Endodermal cell (in vitro differentiated cells): ENCODE measurements around the gene KDSR. TPM values are rescaled to one million over a fixed set of nuclear protein-coding genes. Genes with fewer than 3 reads are reported as not detected.

Experiments
- DNase-seq: peaks from one replicate; pipeline ENCODE4 v3.0.0-alpha.2; 2017
- H3K27ac ChIP-seq: 2 replicates; pipeline ENCODE4 v1.5.1; 2013; ENCODE audit warnings: mild to moderate bottlenecking, low read depth, low read length, moderate library complexity
- H3K27me3 ChIP-seq: 2 replicates; pipeline ENCODE4 v1.6.1; 2013; ENCODE audit warnings: mild to moderate bottlenecking, low read length, moderate library complexity; ENCODE audit not compliant: insufficient read depth, control insufficient read depth, poor library complexity, severe bottlenecking
- H3K36me3 ChIP-seq: 2 replicates; pipeline ENCODE4 v1.7.0; 2013; ENCODE audit warnings: mild to moderate bottlenecking, low read length, moderate library complexity; ENCODE audit not compliant: control insufficient read depth, insufficient read depth
- H3K4me1 ChIP-seq: one replicate; pipeline ENCODE4 v1.7.0; 2013; ENCODE audit warnings: low read length; ENCODE audit not compliant: control insufficient read depth, insufficient read depth
- H3K4me3 ChIP-seq: 2 replicates; pipeline ENCODE4 v1.5.1; 2013; ENCODE audit warnings: mild to moderate bottlenecking, low read length, moderate library complexity
- H3K9ac ChIP-seq: 2 replicates; pipeline ENCODE4 v1.6.1; 2013; ENCODE audit warnings: mild to moderate bottlenecking, low read length, moderate library complexity; ENCODE audit not compliant: poor library complexity, severe bottlenecking; ENCODE audit errors: extremely low read depth
- H3K9me3 ChIP-seq: 2 replicates; pipeline ENCODE4 v1.6.1; 2013; ENCODE audit warnings: mild to moderate bottlenecking, low read length, moderate library complexity; ENCODE audit not compliant: control insufficient read depth
- H3K27ac Mint-ChIP-seq: 2 replicates; pipeline ENCODE4 v1.8.0; 2020; ENCODE audit warnings: mixed read lengths
- H3K27me3 Mint-ChIP-seq: 2 replicates; pipeline ENCODE4 v1.8.0; 2021; ENCODE audit warnings: mild to moderate bottlenecking, mixed read lengths; ENCODE audit not compliant: insufficient read depth
- H3K36me3 Mint-ChIP-seq: 2 replicates; pipeline ENCODE4 v1.8.0; 2020; ENCODE audit warnings: low read depth, mixed read lengths
- H3K4me1 Mint-ChIP-seq: 2 replicates; pipeline ENCODE4 v1.8.0; 2020; ENCODE audit warnings: mixed read lengths
- H3K4me3 Mint-ChIP-seq: 2 replicates; pipeline ENCODE4 v1.8.0; 2020; ENCODE audit warnings: mild to moderate bottlenecking, moderate library complexity, mixed read lengths
- H3K9me3 Mint-ChIP-seq: 2 replicates; pipeline ENCODE4 v1.8.0; 2020; ENCODE audit warnings: mild to moderate bottlenecking, mixed read lengths
- CTCF ChIP-seq: fragments of 200-600 bp; sonication (generic); conservative IDR thresholded peaks from 2 replicates; pipeline ENCODE4 v1.5.0; 2021; ENCODE audit warnings: antibody characterized with exemption, mild to moderate bottlenecking
- WGBS, 2 experiments: methylation state at CpG; one replicate each; pipeline versions ENCODE4 v1.1.5 to v1.1.7; 2013; ENCODE audit warnings: missing lambda C conversion rate in 2 of 2, mixed read lengths in 1 of 2; ENCODE audit not compliant: insufficient coverage in 1 of 2, insufficient read length in 1 of 2; 5-methylcytosine and 5-hydroxymethylcytosine counted together
- total RNA-seq, 2 donors: library from RNA; stranded (reverse); fragmentation: NEBNext Ultra II Directional in 1 of 2; extraction: Animal tissue kit (Norgen Biotek cat#: 25700) in 1 of 2; gene quantifications; 2 replicates in 1 of 2; 3 replicates in 1 of 2; pipeline ENCODE4 v1.2.1, GENCODE V29; 2021

Gene KDSR
- total RNA-seq, 2 donors from 2014 or later = 39.3 to 51.0 TPM

GRCh38 chr18:63292831-63293683 lies 73.9 kb downstream of the KDSR start:
- Histone ChIP-seq H3K9ac (no peak overlapping the region), H3K4me1 (peaks cover 5% of the 10 kb centered on the region), H3K27me3 (no peaks in the 10 kb centered on the region), H3K9me3 (no peaks in the 10 kb centered on the region), H3K36me3 (no peaks in the 10 kb centered on the region), H3K4me3 (no peak overlapping the region), H3K27ac (no peak overlapping the region)
- DNase-seq = no peak
- no peak overlapping the region for H3K27ac Mint-ChIP-seq
- H3K4me3 Mint-ChIP-seq = no peak overlapping the region
- H3K36me3 Mint-ChIP-seq = no peaks in the 10 kb centered on the region
- WGBS, 2 experiments = 78 to 90% methylated on average over 5 to 11 of the region's 11 CpGs
- H3K27me3 Mint-ChIP-seq = no peaks in the 10 kb centered on the region
- no peak for TF ChIP-seq CTCF
- no peaks in the 10 kb centered on the region for H3K9me3 Mint-ChIP-seq
- H3K4me1 Mint-ChIP-seq = peaks cover 21% of the 10 kb centered on the region

GRCh38 chr18:63291278-63291677 lies 75.7 kb downstream of the KDSR start:
- WGBS, 2 experiments = 92 to 96% methylated on average over 4 to 5 of the region's 5 CpGs
- no peak for TF ChIP-seq CTCF
- H3K4me3 ChIP-seq = peak overlapping the region; percentile 66
- no peaks in the 10 kb centered on the region for H3K27me3 Mint-ChIP-seq
- peak overlapping the region; percentile 14 for H3K4me3 Mint-ChIP-seq
- no peak overlapping the region for H3K27ac Mint-ChIP-seq
- H3K36me3 Mint-ChIP-seq = no peaks in the 10 kb centered on the region
- H3K9me3 ChIP-seq = no peaks in the 10 kb centered on the region
- DNase-seq = no peak
- H3K27me3 ChIP-seq = no peaks in the 10 kb centered on the region
- H3K9me3 Mint-ChIP-seq = no peaks in the 10 kb centered on the region
- H3K4me1 ChIP-seq = peaks cover 5% of the 10 kb centered on the region
- peaks cover 21% of the 10 kb centered on the region for H3K4me1 Mint-ChIP-seq
- no peak overlapping the region for H3K27ac ChIP-seq
- H3K9ac ChIP-seq = no peak overlapping the region
- H3K36me3 ChIP-seq = no peaks in the 10 kb centered on the region

- Histone ChIP-seq H3K9me3 (no peaks in the 10 kb centered on the region), H3K27me3 (no peaks in the 10 kb centered on the region), H3K9ac (no peak overlapping the region), H3K36me3 (no peaks in the 10 kb centered on the region), H3K4me1 (peaks cover 5% of the 10 kb centered on the region), H3K4me3 (peak overlapping the region; percentile 66), H3K27ac (no peak overlapping the region)
- peaks cover 21% of the 10 kb centered on the region for H3K4me1 Mint-ChIP-seq
- H3K27me3 Mint-ChIP-seq = no peaks in the 10 kb centered on the region
- WGBS, 2 experiments = 60 to 78% methylated on average over 6 to 7 of the region's 7 CpGs
- peak; percentile 63 for DNase-seq
- peak overlapping the region; percentile 14 for H3K4me3 Mint-ChIP-seq
- no peaks in the 10 kb centered on the region for H3K9me3 Mint-ChIP-seq
- peak overlapping the region; percentile 11 for H3K27ac Mint-ChIP-seq
- TF ChIP-seq CTCF = no peak
- H3K36me3 Mint-ChIP-seq = no peaks in the 10 kb centered on the region
Measured at GRCh38 chr18:63290821-63291200, 76.2 kb downstream of the KDSR start.
